AG04450 (cell line): ENCODE results near the gene NIPSNAP3A. TPM values are rescaled to one million over a fixed set of nuclear protein-coding genes. Genes with fewer than 3 reads are reported as not detected.

Source experiments
- CTCF ChIA-PET: fragments of 300-600, 350-600 bp; formaldehyde crosslinking; extraction: SDS; loops from one replicate; lab custom pipeline; 2022; ENCODE audit warnings: antibody characterized with exemption, inconsistent platforms; lab: Charles Lee
- POLR2A ChIA-PET: fragments of 350-600 bp; formaldehyde crosslinking; extraction: SDS; loops from one replicate; lab custom pipeline; 2021; ENCODE audit warnings: antibody characterized with exemption, inconsistent platforms; lab: Yijun Ruan, JAX
- DNase-seq: peaks from one replicate; pipeline ENCODE4 v3.0.0-alpha.2; 2011; ENCODE audit warnings: low read depth, low spot score
- H3K27ac ChIP-seq: one replicate; pipeline ENCODE4 v1.5.1; 2012; ENCODE audit warnings: low read depth, low read length, control low read depth
- H3K27me3 ChIP-seq: one replicate; pipeline ENCODE4 v1.6.0; 2012; ENCODE audit warnings: low read length; ENCODE audit not compliant: control insufficient read depth, insufficient read depth
- H3K4me3 ChIP-seq: 2 replicates; pipeline ENCODE4 v1.5.1; 2011; ENCODE audit warnings: mild to moderate bottlenecking, low read depth, low read length, control low read depth
- H3K9me3 ChIP-seq: 2 replicates; pipeline ENCODE4 v1.5.1; 2012; ENCODE audit warnings: low read length; ENCODE audit not compliant: control insufficient read depth, insufficient read depth
- polyA plus RNA-seq: library from polyadenylated mRNA; depleted of rRNA; stranded (reverse); fragments of >200 nt; gene quantifications from 2 replicates; pipeline ENCODE4 v1.2.3, GENCODE V29; 2011; rRNA removed
- TF ChIP-seq, protein P1 (sequence below): IDR thresholded peaks from 2 replicates; pipeline ENCODE4 v1.5.1; 2011; ENCODE audit warnings: low read depth, low read length, control low read depth, inconsistent platforms

NIPSNAP3A gene
- polyA plus RNA-seq, 1 experiment, result 42.5 TPM

DNA sequence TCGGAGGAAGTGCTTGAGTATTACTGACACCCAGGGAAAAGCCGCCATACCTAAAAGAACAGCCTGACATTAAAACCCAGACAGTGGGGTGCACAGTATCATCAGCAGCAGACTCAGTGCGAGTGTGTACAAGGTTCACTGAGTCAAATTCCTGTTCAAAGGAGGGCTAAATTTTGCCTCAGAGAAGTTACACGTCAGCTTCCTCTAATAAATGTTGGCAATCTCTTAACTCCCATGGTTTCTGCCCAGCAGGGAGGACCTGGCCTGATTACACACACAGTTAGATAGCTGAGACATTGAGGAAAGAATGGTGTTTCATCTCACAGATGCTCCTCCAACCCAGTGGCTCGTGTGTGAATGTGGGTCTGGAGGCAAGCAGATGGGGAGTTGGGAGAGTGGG is 54.6 kb downstream of the NIPSNAP3A start:
- no peak for DNase-seq
- Histone ChIP-seq H3K27ac (no peak overlapping the region), H3K27me3 (no peaks in the 10 kb centered on the region), H3K9me3 (no peaks in the 10 kb centered on the region), H3K4me3 (no peak overlapping the region)
- ChIA-PET CTCF (interaction anchor here (0.6 kb wide), 1 partner anchor 17 kb away, joined by 3 read pairs; no protein-coding TSS in a partner anchor), POLR2A (no interaction called here)
- TF ChIP-seq, protein P1, sequence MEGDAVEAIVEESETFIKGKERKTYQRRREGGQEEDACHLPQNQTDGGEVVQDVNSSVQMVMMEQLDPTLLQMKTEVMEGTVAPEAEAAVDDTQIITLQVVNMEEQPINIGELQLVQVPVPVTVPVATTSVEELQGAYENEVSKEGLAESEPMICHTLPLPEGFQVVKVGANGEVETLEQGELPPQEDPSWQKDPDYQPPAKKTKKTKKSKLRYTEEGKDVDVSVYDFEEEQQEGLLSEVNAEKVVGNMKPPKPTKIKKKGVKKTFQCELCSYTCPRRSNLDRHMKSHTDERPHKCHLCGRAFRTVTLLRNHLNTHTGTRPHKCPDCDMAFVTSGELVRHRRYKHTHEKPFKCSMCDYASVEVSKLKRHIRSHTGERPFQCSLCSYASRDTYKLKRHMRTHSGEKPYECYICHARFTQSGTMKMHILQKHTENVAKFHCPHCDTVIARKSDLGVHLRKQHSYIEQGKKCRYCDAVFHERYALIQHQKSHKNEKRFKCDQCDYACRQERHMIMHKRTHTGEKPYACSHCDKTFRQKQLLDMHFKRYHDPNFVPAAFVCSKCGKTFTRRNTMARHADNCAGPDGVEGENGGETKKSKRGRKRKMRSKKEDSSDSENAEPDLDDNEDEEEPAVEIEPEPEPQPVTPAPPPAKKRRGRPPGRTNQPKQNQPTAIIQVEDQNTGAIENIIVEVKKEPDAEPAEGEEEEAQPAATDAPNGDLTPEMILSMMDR, result no peak

DNA sequence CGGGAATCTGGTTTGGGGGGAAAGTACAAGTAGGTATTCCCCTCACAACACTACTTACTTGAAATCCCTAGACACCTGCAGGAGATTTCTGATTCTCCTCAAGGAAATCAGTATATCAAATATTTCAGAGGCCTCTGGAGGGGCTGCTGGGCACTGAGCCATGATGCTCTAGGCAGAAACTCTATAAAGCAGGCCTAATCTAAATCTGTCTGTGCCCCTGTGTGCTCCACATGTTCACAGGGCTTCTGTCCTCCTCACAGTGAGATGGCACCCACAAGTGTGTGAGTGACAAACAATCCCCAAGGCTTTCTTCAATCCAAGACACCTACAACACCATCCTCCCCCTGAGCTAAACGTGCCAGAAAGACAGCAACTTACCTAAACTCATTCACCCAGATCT is 55.4 kb downstream of the NIPSNAP3A start:
- ChIA-PET POLR2A (no interaction called here), CTCF (interaction anchor here (0.6 kb wide), 1 partner anchor 9 kb away, joined by 4 read pairs; no protein-coding TSS in a partner anchor)
- Histone ChIP-seq H3K4me3 (no peak overlapping the region), H3K9me3 (no peaks in the 10 kb centered on the region), H3K27ac (no peak overlapping the region), H3K27me3 (no peaks in the 10 kb centered on the region)
- TF ChIP-seq, protein P1, result no peak
- DNase-seq, result no peak

DNA sequence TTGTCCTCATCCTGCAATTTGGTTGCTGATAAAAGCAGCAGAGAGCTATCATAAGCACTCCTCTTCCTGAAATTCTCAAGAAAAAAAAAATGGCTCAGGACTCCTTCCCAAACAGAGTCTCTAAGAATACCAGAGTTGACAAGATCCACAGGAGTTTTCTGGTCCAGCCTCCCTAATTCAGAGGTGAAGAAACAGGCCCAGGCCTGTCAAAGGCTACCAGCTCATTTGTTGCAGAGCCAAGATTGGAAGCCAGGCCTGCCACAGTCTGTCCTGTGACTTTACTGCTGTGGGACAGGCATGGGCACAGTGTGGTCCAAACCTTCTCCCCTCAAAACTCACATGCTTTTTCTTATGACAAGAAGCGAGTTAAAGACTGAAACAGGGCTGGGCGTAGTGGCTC is 58.0 kb downstream of the NIPSNAP3A start:
- CTCF ChIA-PET, result no interaction called here
- POLR2A ChIA-PET, result no interaction called here
- no peak for DNase-seq
- Histone ChIP-seq H3K27ac (no peak overlapping the region), H3K27me3 (no peaks in the 10 kb centered on the region), H3K9me3 (no peaks in the 10 kb centered on the region), H3K4me3 (no peak overlapping the region)
- TF ChIP-seq, protein P1, result no peak

DNA sequence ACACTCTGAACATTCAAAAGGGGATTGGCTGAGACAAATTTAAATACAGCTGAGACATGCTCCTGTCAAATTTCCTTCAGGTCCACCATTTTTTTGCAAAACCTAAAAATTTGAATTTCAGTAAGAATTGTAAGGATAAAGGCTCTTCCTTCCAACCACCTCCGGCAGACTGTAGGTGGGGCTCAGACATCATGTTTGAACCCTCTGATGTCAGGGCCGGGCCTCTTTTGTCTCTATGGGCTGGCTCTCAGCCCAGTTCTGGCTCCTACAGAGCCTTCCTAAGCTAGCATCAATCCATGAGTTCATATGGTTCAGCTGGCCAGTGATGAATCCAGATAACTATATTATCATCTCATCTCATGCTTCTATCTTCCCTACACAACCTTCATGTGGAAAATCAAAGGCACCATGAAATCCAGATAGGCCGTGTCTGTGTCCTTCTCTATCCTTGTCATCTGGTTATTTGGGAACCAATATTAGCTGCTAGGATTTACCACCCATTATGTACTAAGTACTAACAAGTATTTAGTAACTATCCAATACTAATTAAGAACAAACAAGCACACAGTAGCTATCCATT is 60.6 kb downstream of the NIPSNAP3A start:
- no peaks in the 10 kb centered on the region for H3K27me3 ChIP-seq
- POLR2A ChIA-PET, result no interaction called here
- no peak overlapping the region for H3K27ac ChIP-seq
- CTCF ChIA-PET, result interaction anchor here (0.6 to 0.8 kb wide), 3 partner anchors 9 to 607 kb away, joined by 3 to 4 read pairs (median 3); no protein-coding TSS in a partner anchor
- no peaks in the 10 kb centered on the region for H3K9me3 ChIP-seq
- no peak for DNase-seq
- no peak overlapping the region for H3K4me3 ChIP-seq
- TF ChIP-seq, protein P1, result peak; percentile 32; the same call in 1 of the 2 replicates

Other genes starting within 250 kb of the NIPSNAP3A start
- not detected in 2 replicates for gene OR13F1, start 243.4 kb upstream of the NIPSNAP3A start, polyA plus RNA-seq
- gene OR13C4, start 220.5 kb upstream of the NIPSNAP3A start, polyA plus RNA-seq, result not detected in 2 replicates
- not detected in 2 replicates for gene OR13C3, start 210.8 kb upstream of the NIPSNAP3A start, polyA plus RNA-seq
- gene OR13C8, start 178.5 kb upstream of the NIPSNAP3A start, polyA plus RNA-seq, result not detected in 2 replicates
- not detected in 2 replicates for gene OR13C5, start 148.3 kb upstream of the NIPSNAP3A start, polyA plus RNA-seq
- not detected in 2 replicates for gene OR13C2, start 142.1 kb upstream of the NIPSNAP3A start, polyA plus RNA-seq
- not detected in 2 replicates for gene OR13C9, start 129.5 kb upstream of the NIPSNAP3A start, polyA plus RNA-seq
- gene OR13D1, start 53.2 kb upstream of the NIPSNAP3A start, polyA plus RNA-seq, result not detected in 2 replicates
- gene NIPSNAP3B, start 16.4 kb downstream of the NIPSNAP3A start, polyA plus RNA-seq, result 1.4 and 1.8 TPM in 2 replicates
- 27.3 and 29.6 TPM in 2 replicates for gene ABCA1, start 180.5 kb downstream of the NIPSNAP3A start, polyA plus RNA-seq